ENCODE data around the gene ELMO1.

DNA sequence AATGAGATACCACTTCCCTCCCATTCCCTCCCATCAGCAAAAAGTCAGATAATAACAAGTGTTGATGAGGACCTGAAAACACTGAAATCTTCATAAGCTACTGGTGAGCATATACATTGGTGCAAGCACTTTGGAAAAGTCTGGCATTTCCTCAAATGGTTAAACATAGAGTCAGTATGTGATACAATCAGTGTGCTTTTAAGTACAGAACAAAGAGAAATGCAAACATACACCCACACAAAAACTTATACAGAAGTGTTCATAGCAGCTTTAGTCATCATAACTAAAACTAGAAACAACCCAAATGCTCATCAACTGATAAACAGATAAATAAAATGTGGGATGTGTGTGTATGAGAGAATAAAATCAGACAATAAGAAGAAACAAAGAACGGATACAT is 261.9 kb downstream of the ELMO1 start:
- TF ChIP-seq POLR2AphosphoS5 (IDR thresholded peaks at IDR 0.05) (no peak), POLR2A (IDR thresholded peaks at IDR 0.05) (no peak)
- TF ChIP-seq, protein P1, sequence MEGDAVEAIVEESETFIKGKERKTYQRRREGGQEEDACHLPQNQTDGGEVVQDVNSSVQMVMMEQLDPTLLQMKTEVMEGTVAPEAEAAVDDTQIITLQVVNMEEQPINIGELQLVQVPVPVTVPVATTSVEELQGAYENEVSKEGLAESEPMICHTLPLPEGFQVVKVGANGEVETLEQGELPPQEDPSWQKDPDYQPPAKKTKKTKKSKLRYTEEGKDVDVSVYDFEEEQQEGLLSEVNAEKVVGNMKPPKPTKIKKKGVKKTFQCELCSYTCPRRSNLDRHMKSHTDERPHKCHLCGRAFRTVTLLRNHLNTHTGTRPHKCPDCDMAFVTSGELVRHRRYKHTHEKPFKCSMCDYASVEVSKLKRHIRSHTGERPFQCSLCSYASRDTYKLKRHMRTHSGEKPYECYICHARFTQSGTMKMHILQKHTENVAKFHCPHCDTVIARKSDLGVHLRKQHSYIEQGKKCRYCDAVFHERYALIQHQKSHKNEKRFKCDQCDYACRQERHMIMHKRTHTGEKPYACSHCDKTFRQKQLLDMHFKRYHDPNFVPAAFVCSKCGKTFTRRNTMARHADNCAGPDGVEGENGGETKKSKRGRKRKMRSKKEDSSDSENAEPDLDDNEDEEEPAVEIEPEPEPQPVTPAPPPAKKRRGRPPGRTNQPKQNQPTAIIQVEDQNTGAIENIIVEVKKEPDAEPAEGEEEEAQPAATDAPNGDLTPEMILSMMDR (IDR thresholded peaks at IDR 0.05), result no peak
